Measurements from ENCODE around the gene HSPB1. TPM values are rescaled to one million over a fixed set of nuclear protein-coding genes. Genes with fewer than 3 reads are reported as not detected.
"Not testable (repeated sequence)": the region's sequence is repeated elsewhere in the genome, so short reads cannot be mapped to it uniquely, and the experiment has no call there.

Gene HSPB1
- polyA plus RNA-seq, 1 donor: 204 TPM

GRCh38 chr7:76332078-76332477 is 29.6 kb downstream of the HSPB1 start:
- Histone ChIP-seq H3K27ac (ENCODE audit: low read length) (no peak overlapping the region), H3K4me3 (ENCODE audit: low read length) (no peak overlapping the region), H3K9me3 (ENCODE audit: control insufficient read depth, low read depth, low read length) (peaks cover 2% of the 10 kb centered on the region), H3K27me3 (ENCODE audit: control insufficient read depth, insufficient read depth, low read length) (no peaks in the 10 kb centered on the region), H3K36me3 (ENCODE audit: control insufficient read depth, insufficient read depth, low read length) (peaks cover 35% of the 10 kb centered on the region), H3K4me1 (ENCODE audit: control insufficient read depth, insufficient read depth, low read length) (no peaks in the 10 kb centered on the region)
- WGBS (ENCODE audit: insufficient coverage, low lambda C conversion rate): no CpG with 5 or more reads among the region's 9 CpGs
- DNase-seq: no peak

GRCh38 chr7:76333511-76334101 is 31.1 kb downstream of the HSPB1 start:
- DNase-seq: no peak
- peaks cover 2% of the 10 kb centered on the region for H3K9me3 ChIP-seq (ENCODE audit: control insufficient read depth, low read depth, low read length)
- no peaks in the 10 kb centered on the region for H3K27me3 ChIP-seq (ENCODE audit: control insufficient read depth, insufficient read depth, low read length)
- peaks cover 29% of the 10 kb centered on the region for H3K36me3 ChIP-seq (ENCODE audit: control insufficient read depth, insufficient read depth, low read length)
- no peaks in the 10 kb centered on the region for H3K4me1 ChIP-seq (ENCODE audit: control insufficient read depth, insufficient read depth, low read length)
- 58% methylated on average over 2 of the region's 14 CpGs for WGBS (ENCODE audit: insufficient coverage, low lambda C conversion rate)
- H3K27ac ChIP-seq (ENCODE audit: low read length): no peak overlapping the region
- H3K4me3 ChIP-seq (ENCODE audit: low read length): no peak overlapping the region

GRCh38 chr7:76334320-76334967 is 32.0 kb downstream of the HSPB1 start:
- Histone ChIP-seq H3K36me3 (ENCODE audit: control insufficient read depth, insufficient read depth, low read length) (peaks cover 21% of the 10 kb centered on the region), H3K4me3 (ENCODE audit: low read length) (no peak overlapping the region), H3K27ac (ENCODE audit: low read length) (no peak overlapping the region), H3K9me3 (ENCODE audit: control insufficient read depth, low read depth, low read length) (peaks cover 2% of the 10 kb centered on the region), H3K4me1 (ENCODE audit: control insufficient read depth, insufficient read depth, low read length) (no peaks in the 10 kb centered on the region), H3K27me3 (ENCODE audit: control insufficient read depth, insufficient read depth, low read length) (no peaks in the 10 kb centered on the region)
- 100% methylated on average over 1 of the region's 6 CpGs for WGBS (ENCODE audit: insufficient coverage, low lambda C conversion rate)
- no peak for DNase-seq

GRCh38 chr7:76335417-76335816 is 32.9 kb downstream of the HSPB1 start:
- not testable (repeated sequence) for H3K4me1 ChIP-seq (ENCODE audit: control insufficient read depth, insufficient read depth, low read length)

GRCh38 chr7:76336094-76336493 is 33.6 kb downstream of the HSPB1 start:
- no peak for DNase-seq
- Histone ChIP-seq H3K4me1 (ENCODE audit: control insufficient read depth, insufficient read depth, low read length) (no peaks in the 10 kb centered on the region), H3K4me3 (ENCODE audit: low read length) (no peak overlapping the region), H3K27ac (ENCODE audit: low read length) (no peak overlapping the region), H3K36me3 (ENCODE audit: control insufficient read depth, insufficient read depth, low read length) (peaks cover 11% of the 10 kb centered on the region), H3K9me3 (ENCODE audit: control insufficient read depth, low read depth, low read length) (peaks cover 1% of the 10 kb centered on the region), H3K27me3 (ENCODE audit: control insufficient read depth, insufficient read depth, low read length) (no peaks in the 10 kb centered on the region)

More at GRCh38 chr7:76335417-76335816, 32.9 kb downstream of the HSPB1 start:
- not testable (repeated sequence) for H3K27ac ChIP-seq (ENCODE audit: low read length); H3K9me3 ChIP-seq (ENCODE audit: control insufficient read depth, low read depth, low read length); H3K4me3 ChIP-seq (ENCODE audit: low read length); H3K27me3 ChIP-seq (ENCODE audit: control insufficient read depth, insufficient read depth, low read length); DNase-seq
- peaks cover 12% of the 10 kb centered on the region for H3K36me3 ChIP-seq (ENCODE audit: control insufficient read depth, insufficient read depth, low read length)
- no CpG with 5 or more reads among the region's 2 CpGs for WGBS (ENCODE audit: insufficient coverage, low lambda C conversion rate)

- no peak for DNase-seq
- no CpG with 5 or more reads among the region's 6 CpGs for WGBS (ENCODE audit: insufficient coverage, low lambda C conversion rate)
- H3K9me3 ChIP-seq (ENCODE audit: control insufficient read depth, low read depth, low read length): no peaks in the 10 kb centered on the region
- no peak overlapping the region for H3K4me3 ChIP-seq (ENCODE audit: low read length)
- H3K27ac ChIP-seq (ENCODE audit: low read length): no peak overlapping the region
- no peaks in the 10 kb centered on the region for H3K4me1 ChIP-seq (ENCODE audit: control insufficient read depth, insufficient read depth, low read length)
- H3K27me3 ChIP-seq (ENCODE audit: control insufficient read depth, insufficient read depth, low read length): no peaks in the 10 kb centered on the region
- H3K36me3 ChIP-seq (ENCODE audit: control insufficient read depth, insufficient read depth, low read length): peaks cover 7% of the 10 kb centered on the region
Measured at GRCh38 chr7:76337147-76337546, 34.7 kb downstream of the HSPB1 start.

GRCh38 chr7:76338298-76339084 is 36.0 kb downstream of the HSPB1 start:
- Histone ChIP-seq H3K9me3 (ENCODE audit: control insufficient read depth, low read depth, low read length) (no peaks in the 10 kb centered on the region), H3K27me3 (ENCODE audit: control insufficient read depth, insufficient read depth, low read length) (no peaks in the 10 kb centered on the region), H3K4me1 (ENCODE audit: control insufficient read depth, insufficient read depth, low read length) (no peaks in the 10 kb centered on the region), H3K27ac (ENCODE audit: low read length) (no peak overlapping the region), H3K4me3 (ENCODE audit: low read length) (no peak overlapping the region), H3K36me3 (ENCODE audit: control insufficient read depth, insufficient read depth, low read length) (peaks cover 7% of the 10 kb centered on the region)
- no peak for DNase-seq
- WGBS (ENCODE audit: insufficient coverage, low lambda C conversion rate): no CpG with 5 or more reads among the region's 9 CpGs

GRCh38 chr7:76340617-76341131 is 38.2 kb downstream of the HSPB1 start:
- DNase-seq: no peak
- WGBS (ENCODE audit: insufficient coverage, low lambda C conversion rate): no CpG with 5 or more reads among the region's 3 CpGs
- H3K27ac ChIP-seq (ENCODE audit: low read length): no peak overlapping the region
- no peaks in the 10 kb centered on the region for H3K27me3 ChIP-seq (ENCODE audit: control insufficient read depth, insufficient read depth, low read length)
- H3K4me1 ChIP-seq (ENCODE audit: control insufficient read depth, insufficient read depth, low read length): peaks cover 5% of the 10 kb centered on the region
- H3K4me3 ChIP-seq (ENCODE audit: low read length): no peak overlapping the region
- peaks cover 27% of the 10 kb centered on the region for H3K36me3 ChIP-seq (ENCODE audit: control insufficient read depth, insufficient read depth, low read length)
- H3K9me3 ChIP-seq (ENCODE audit: control insufficient read depth, low read depth, low read length): no peaks in the 10 kb centered on the region

- DNase-seq: no peak
- Histone ChIP-seq H3K36me3 (ENCODE audit: control insufficient read depth, insufficient read depth, low read length) (peaks cover 34% of the 10 kb centered on the region), H3K27ac (ENCODE audit: low read length) (no peak overlapping the region), H3K9me3 (ENCODE audit: control insufficient read depth, low read depth, low read length) (no peaks in the 10 kb centered on the region), H3K4me3 (ENCODE audit: low read length) (no peak overlapping the region), H3K27me3 (ENCODE audit: control insufficient read depth, insufficient read depth, low read length) (no peaks in the 10 kb centered on the region), H3K4me1 (ENCODE audit: control insufficient read depth, insufficient read depth, low read length) (peaks cover 16% of the 10 kb centered on the region)
- WGBS (ENCODE audit: insufficient coverage, low lambda C conversion rate): 100% methylated on average over 4 of the region's 5 CpGs
Measured at GRCh38 chr7:76342222-76342621, 39.7 kb downstream of the HSPB1 start.

GRCh38 chr7:76343294-76343930 is 40.9 kb downstream of the HSPB1 start:
- no peak overlapping the region for H3K27ac ChIP-seq (ENCODE audit: low read length)
- WGBS (ENCODE audit: insufficient coverage, low lambda C conversion rate): no CpG with 5 or more reads among the region's 6 CpGs
- peaks cover 16% of the 10 kb centered on the region for H3K4me1 ChIP-seq (ENCODE audit: control insufficient read depth, insufficient read depth, low read length)
- H3K27me3 ChIP-seq (ENCODE audit: control insufficient read depth, insufficient read depth, low read length): no peaks in the 10 kb centered on the region
- peaks cover 35% of the 10 kb centered on the region for H3K36me3 ChIP-seq (ENCODE audit: control insufficient read depth, insufficient read depth, low read length)
- no peak overlapping the region for H3K4me3 ChIP-seq (ENCODE audit: low read length)
- DNase-seq: no peak
- H3K9me3 ChIP-seq (ENCODE audit: control insufficient read depth, low read depth, low read length): no peaks in the 10 kb centered on the region
